Measurements from ENCODE around the gene RPN1.

GRCh38 chr3:128603811-128604775, 46.5 kb downstream of the RPN1 start:
- TF ChIP-seq GATA2 (IDR thresholded peaks at IDR 0.05; ENCODE audit: low read depth, low read length): no peak
- no peak for TF ChIP-seq GATA3 (IDR thresholded peaks at IDR 0.05; ENCODE audit: low read depth, low read length)

Data from SH-SY5Y (cell line).